Esophagus squamous epithelium (tissue), 5 donors: Measurements from ENCODE around the gene PUM1. TPM values are rescaled to one million over a fixed set of nuclear protein-coding genes. Genes with fewer than 3 reads are reported as not detected.

Experiments used
- DNase-seq: peaks from one replicate; lab custom pipeline; 2025; lab: John Stamatoyannopoulos, UW
- H3K27ac ChIP-seq, 4 donors: fragments of 200-600 bp; sonication (generic); one replicate each; pipeline ENCODE4 v1.5.1; 2016 to 2019; ENCODE audit warnings: mild to moderate bottlenecking in 1 of 4
- H3K27me3 ChIP-seq, 4 donors: fragments of 200-600 bp; sonication (generic); 1 replicate in 3 of 4; 2 replicates in 1 of 4; pipeline versions ENCODE4 v1.5.1 to v1.6.0; 2017 to 2021; ENCODE audit warnings: antibody characterized with exemption in 1 of 4
- H3K36me3 ChIP-seq, 3 donors: fragments of 200-600 bp; sonication (generic); one replicate each; pipeline ENCODE4 v1.5.1; 2016 to 2019
- H3K4me1 ChIP-seq, 3 donors: fragments of 200-600 bp; sonication (generic); one replicate each; pipeline ENCODE4 v1.5.1; 2017 to 2019
- H3K4me3 ChIP-seq, 4 donors: fragments of 200-600 bp; sonication (generic); 1 replicate in 3 of 4; 2 replicates in 1 of 4; pipeline ENCODE4 v1.5.1; 2016 to 2019; ENCODE audit warnings: mild to moderate bottlenecking in 2 of 4, moderate library complexity in 1 of 4
- H3K9me3 ChIP-seq, 3 donors: fragments of 200-600 bp; sonication (generic); one replicate each; pipeline ENCODE4 v1.5.1; 2016 to 2019
- POLR2A ChIP-seq, 4 donors: fragments of 450-650 bp; IDR thresholded peaks; one replicate each; pipeline ENCODE4 v1.6.1; 2017; ENCODE audit warnings: antibody characterized with exemption in 4 of 4, mild to moderate bottlenecking in 4 of 4, moderate library complexity in 3 of 4
- WGBS, 2 donors: methylation state at CpG; one replicate each; pipeline ENCODE4 v1.1.5; 2018; 5-methylcytosine and 5-hydroxymethylcytosine counted together
- intact Hi-C: fragments of 100-400 bp; cut with DNase I; formaldehyde crosslinking; loops from one replicate; pipeline ENCODE4 v1.15.0; 2022
- total RNA-seq, 4 donors: library from RNA; depleted of rRNA; stranded (reverse); fragments of >200 nt; gene quantifications; one replicate each; pipeline ENCODE4 v1.1.0, GENCODE V29; 2016
- TF ChIP-seq, protein P1 (sequence below), 6 experiments: fragments of 450-650 bp in 4 of 6; fragments of 200-600 bp in 2 of 6; sonication (generic) in 2 of 6; IDR thresholded peaks; one replicate each; pipeline ENCODE4 v1.5.1; 2016 to 2019; ENCODE audit warnings: antibody characterized with exemption in 6 of 6, mild to moderate bottlenecking in 4 of 6, moderate library complexity in 4 of 6
- donor health status: DM: yes; HTN: yes; CAD: no.

PUM1 gene
- total RNA-seq, 4 donors from 2014 or later: 41.6 to 88.1 (median 53.9) TPM

DNA sequence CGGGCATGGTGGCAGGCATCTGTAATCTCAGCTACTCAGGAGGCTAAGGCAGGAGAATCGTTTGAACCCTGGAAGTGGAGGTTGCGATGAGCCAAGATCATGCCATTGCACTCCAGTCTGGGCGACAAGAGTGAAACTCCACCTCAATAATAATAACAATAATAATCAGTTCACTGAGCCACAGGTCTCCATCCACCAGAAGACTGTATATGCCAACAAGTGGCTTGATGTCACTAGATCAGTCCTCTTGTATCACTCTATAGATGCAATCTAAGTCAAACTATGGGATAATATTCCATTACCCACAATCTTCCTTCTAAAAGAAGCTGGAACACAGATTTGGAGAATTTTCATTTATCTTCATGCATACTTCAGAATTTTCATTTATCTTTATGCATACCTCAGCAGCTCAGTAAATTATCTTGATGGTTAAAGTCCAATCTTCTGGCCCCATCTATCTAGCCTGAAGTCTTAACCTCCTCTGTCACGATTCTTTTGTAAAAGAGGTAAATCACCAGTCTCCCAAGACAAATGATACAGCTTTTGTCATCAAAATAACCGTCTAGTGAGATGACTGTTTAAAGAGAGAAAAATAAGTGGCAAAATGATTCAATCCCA lies 61.8 kb downstream of the PUM1 start:
- Histone ChIP-seq H3K36me3 (peaks cover 6 to 80% (median 12%) of the 10 kb centered on the region in 3 donors), H3K4me3 (no peak overlapping the region), H3K27me3 (no peaks in the 10 kb centered on the region), H3K4me1 (peaks cover 0 to 61% (median 26%) of the 10 kb centered on the region in 3 donors), H3K9me3 (no peaks in the 10 kb centered on the region), H3K27ac (no peak overlapping the region)
- DNase-seq: no peak
- WGBS, 2 donors: 78 to 81% methylated on average over 6 of the region's 6 CpGs
- TF ChIP-seq, protein P1, sequence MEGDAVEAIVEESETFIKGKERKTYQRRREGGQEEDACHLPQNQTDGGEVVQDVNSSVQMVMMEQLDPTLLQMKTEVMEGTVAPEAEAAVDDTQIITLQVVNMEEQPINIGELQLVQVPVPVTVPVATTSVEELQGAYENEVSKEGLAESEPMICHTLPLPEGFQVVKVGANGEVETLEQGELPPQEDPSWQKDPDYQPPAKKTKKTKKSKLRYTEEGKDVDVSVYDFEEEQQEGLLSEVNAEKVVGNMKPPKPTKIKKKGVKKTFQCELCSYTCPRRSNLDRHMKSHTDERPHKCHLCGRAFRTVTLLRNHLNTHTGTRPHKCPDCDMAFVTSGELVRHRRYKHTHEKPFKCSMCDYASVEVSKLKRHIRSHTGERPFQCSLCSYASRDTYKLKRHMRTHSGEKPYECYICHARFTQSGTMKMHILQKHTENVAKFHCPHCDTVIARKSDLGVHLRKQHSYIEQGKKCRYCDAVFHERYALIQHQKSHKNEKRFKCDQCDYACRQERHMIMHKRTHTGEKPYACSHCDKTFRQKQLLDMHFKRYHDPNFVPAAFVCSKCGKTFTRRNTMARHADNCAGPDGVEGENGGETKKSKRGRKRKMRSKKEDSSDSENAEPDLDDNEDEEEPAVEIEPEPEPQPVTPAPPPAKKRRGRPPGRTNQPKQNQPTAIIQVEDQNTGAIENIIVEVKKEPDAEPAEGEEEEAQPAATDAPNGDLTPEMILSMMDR (IDR thresholded peaks at IDR 0.05): no peak
- no peak for TF ChIP-seq POLR2A (IDR thresholded peaks at IDR 0.05)
- intact Hi-C loops: no loop called here

DNA sequence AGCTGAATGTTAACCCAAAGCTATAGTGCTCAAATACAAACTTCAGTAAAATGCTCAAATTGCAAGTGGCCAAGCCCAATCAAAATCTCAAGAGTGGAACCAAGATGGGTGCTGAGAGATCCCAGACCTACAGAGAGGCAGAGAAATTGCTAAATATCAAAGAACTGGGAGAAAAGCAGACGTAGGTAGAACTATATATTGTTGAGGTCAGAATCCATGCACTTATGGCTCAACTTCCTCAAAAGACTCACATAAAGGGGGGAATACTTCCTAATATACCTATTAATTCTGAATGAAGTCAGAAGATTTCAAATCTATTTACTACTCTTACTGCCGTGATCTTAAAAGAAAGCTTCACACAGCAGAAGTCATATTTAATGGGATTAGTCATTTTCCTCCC lies 65.2 kb downstream of the PUM1 start:
- no peak overlapping the region for H3K27ac ChIP-seq

DNA sequence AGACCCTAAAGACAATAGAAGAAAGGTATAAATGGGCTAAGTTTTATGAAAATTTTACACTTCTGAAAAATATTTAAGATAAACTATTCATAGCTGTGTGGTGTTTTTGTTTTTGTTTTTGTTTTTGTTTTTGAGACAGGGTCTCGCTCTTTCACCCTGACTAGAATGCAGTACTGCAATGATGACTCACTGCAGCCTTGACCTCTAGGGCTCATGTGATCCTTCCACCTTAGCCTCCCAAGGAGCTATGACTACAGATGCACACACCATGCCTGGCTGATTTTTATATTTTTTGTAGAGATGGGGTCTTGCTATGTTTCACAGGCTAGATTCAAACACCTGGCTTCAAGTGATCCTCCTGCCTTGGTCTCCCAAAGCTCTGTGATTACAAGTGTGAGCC lies 66.6 kb downstream of the PUM1 start:
- DNase-seq: no peak
- intact Hi-C loops: no loop called here
- Histone ChIP-seq H3K4me3 (no peak overlapping the region), H3K27me3 (no peaks in the 10 kb centered on the region), H3K27ac (no peak overlapping the region), H3K4me1 (peaks cover 0 to 19% (median 0%) of the 10 kb centered on the region in 3 donors), H3K36me3 (peaks cover 6 to 96% (median 8%) of the 10 kb centered on the region in 3 donors), H3K9me3 (no peaks in the 10 kb centered on the region)
- 95 to 100% methylated on average over 1 of the region's 1 CpG for WGBS, 2 donors
- no peak for TF ChIP-seq POLR2A (IDR thresholded peaks at IDR 0.05)

More for the DNA sequence above, 65.2 kb downstream of the PUM1 start:
- Histone ChIP-seq H3K9me3 (no peaks in the 10 kb centered on the region), H3K27me3 (no peaks in the 10 kb centered on the region), H3K36me3 (peaks cover 6 to 97% (median 12%) of the 10 kb centered on the region in 3 donors), H3K4me1 (peaks cover 0 to 30% (median 0%) of the 10 kb centered on the region in 3 donors), H3K4me3 (no peak overlapping the region)
- DNase-seq: no peak
- intact Hi-C loops: no loop called here
- 72 to 80% methylated on average over 2 of the region's 2 CpGs for WGBS, 2 donors
- TF ChIP-seq, protein P1 (IDR thresholded peaks at IDR 0.05): no peak
- no peak for TF ChIP-seq POLR2A (IDR thresholded peaks at IDR 0.05)

DNA sequence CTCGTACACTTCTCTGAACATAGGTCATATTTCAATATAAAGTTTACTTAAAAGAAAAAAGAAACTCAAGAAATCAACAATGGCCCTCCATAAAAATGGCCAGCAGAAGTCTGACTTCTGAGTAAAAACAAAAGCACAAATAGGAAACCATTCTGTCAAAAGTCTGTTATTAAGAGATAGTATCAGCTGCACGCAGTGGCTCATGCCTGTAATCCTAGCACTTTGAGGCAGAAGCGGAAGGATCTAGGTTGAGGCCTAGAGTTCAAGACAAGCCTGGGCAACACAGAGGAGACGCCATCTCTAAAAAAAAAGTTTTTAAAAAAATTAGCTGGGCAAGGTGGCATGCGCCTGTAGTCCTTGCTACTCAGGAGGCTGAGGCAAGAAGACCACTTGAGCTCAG lies 67.3 kb downstream of the PUM1 start:
- WGBS, 2 donors: 91 to 92% methylated on average over 5 of the region's 5 CpGs
- TF ChIP-seq, protein P1 (IDR thresholded peaks at IDR 0.05): no peak
- DNase-seq: no peak
- Histone ChIP-seq H3K4me3 (no peak overlapping the region), H3K4me1 (peaks cover 0 to 19% (median 0%) of the 10 kb centered on the region in 3 donors), H3K27ac (no peak overlapping the region), H3K36me3 (peaks cover 0 to 95% (median 5%) of the 10 kb centered on the region in 3 donors), H3K9me3 (no peaks in the 10 kb centered on the region), H3K27me3 (no peaks in the 10 kb centered on the region)
- intact Hi-C loops: no loop called here

DNA sequence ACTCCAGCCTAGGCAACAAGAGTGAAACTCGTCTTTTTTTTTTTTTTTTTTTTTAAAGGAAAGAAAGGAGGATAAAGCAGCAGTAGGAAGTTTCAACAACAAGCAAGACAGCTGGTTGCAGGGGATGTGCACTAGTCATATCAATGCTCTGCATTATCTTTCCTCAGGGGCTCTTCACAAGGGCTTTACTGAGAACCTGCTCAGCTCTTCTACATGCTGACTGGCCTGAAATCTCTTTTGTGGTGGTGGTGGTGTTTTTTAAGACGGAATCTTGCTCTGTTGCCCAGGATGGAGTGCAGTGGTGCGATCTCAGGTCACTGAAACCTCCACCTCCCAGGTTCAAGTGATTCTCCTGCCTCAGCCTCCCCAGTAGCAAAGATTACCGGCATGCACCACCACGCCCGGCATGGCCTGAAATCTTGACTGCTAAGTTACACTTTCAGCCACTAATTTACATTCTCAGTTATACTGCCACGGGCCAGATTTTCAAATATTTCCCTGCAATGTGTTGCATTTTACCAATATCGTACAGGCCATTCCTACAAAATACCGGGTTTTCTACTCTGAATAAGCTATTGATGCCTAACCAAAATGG lies 68.0 kb downstream of the PUM1 start:
- Histone ChIP-seq H3K4me1 (peaks cover 0 to 16% (median 0%) of the 10 kb centered on the region in 3 donors), H3K4me3 (no peak overlapping the region), H3K36me3 (peaks cover 0 to 91% (median 3%) of the 10 kb centered on the region in 3 donors), H3K27ac (no peak overlapping the region), H3K9me3 (no peaks in the 10 kb centered on the region), H3K27me3 (no peaks in the 10 kb centered on the region)
- DNase-seq: no peak
- 88 to 94% methylated on average over 9 of the region's 9 CpGs for WGBS, 2 donors
- no peak for TF ChIP-seq POLR2A (IDR thresholded peaks at IDR 0.05)
- TF ChIP-seq, protein P1 (IDR thresholded peaks at IDR 0.05): no peak
- intact Hi-C loops: no loop called here
